ENCODE results near the gene AFAP1L2. TPM values are rescaled to one million over a fixed set of nuclear protein-coding genes. Genes with fewer than 3 reads are reported as not detected.

AFAP1L2 gene
- polyA plus RNA-seq, 1 donor from 2014 or later: 0.88 TPM

- H3K9me3 ChIP-seq (ENCODE audit: low read length): no peaks in the 10 kb centered on the region
- H3K79me2 ChIP-seq (replicated peaks; ENCODE audit: insufficient read depth, low read length): no peaks in the 10 kb centered on the region
- H3F3A ChIP-seq (ENCODE audit: insufficient read depth, low read length, poor library complexity, severe bottlenecking): no peaks in the 10 kb centered on the region
- H3K9me2 ChIP-seq (ENCODE audit: insufficient read depth, low read length): no peaks in the 10 kb centered on the region
- H3K9ac ChIP-seq (ENCODE audit: low read length): no peak overlapping the region
- no peak for TF ChIP-seq CTCF (IDR thresholded peaks at IDR 0.05; ENCODE audit: poor library complexity, severe bottlenecking)
- no peak for TF ChIP-seq EZH2 (IDR thresholded peaks at IDR 0.05; ENCODE audit: borderline replicate concordance, insufficient read depth, low read length, poor library complexity, severe bottlenecking)
- TF ChIP-seq EP300 (conservative IDR thresholded peaks at IDR 0.05; ENCODE audit: poor library complexity, severe bottlenecking): no peak
- no peak for TF ChIP-seq POLR2AphosphoS5 (IDR thresholded peaks at IDR 0.05)
- TF ChIP-seq MXI1 (conservative IDR thresholded peaks at IDR 0.05; ENCODE audit: poor library complexity, severe bottlenecking): no peak
- TF ChIP-seq SMC3 (conservative IDR thresholded peaks at IDR 0.05; ENCODE audit: poor library complexity): no peak
- no peak for TF ChIP-seq RAD21 (conservative IDR thresholded peaks at IDR 0.05)
- H3K27ac ChIP-seq (ENCODE audit: low read length): no peak overlapping the region
- H3K4me2 ChIP-seq (ENCODE audit: low read length): no peak overlapping the region
- H4K20me1 ChIP-seq (ENCODE audit: insufficient read depth): no peaks in the 10 kb centered on the region
- H3K4me3 ChIP-seq (ENCODE audit: low read length): no peak overlapping the region
- H3K27me3 ChIP-seq (ENCODE audit: insufficient read depth, low read depth, low read length): no peaks in the 10 kb centered on the region
- H2AFZ ChIP-seq (ENCODE audit: low read depth, low read length): no peak overlapping the region
- H3K36me3 ChIP-seq (ENCODE audit: insufficient read depth, low read length): no peaks in the 10 kb centered on the region
Measured at GRCh38 chr10:114448897-114449296, 44.6 kb upstream of the AFAP1L2 start.

- H3K9me3 ChIP-seq (ENCODE audit: low read length): no peaks in the 10 kb centered on the region
- no peak overlapping the region for H3K9ac ChIP-seq (ENCODE audit: low read length)
- no peak overlapping the region for H3K4me3 ChIP-seq (ENCODE audit: low read length)
- H3K79me2 ChIP-seq (replicated peaks; ENCODE audit: insufficient read depth, low read length): no peaks in the 10 kb centered on the region
- H3K36me3 ChIP-seq (ENCODE audit: insufficient read depth, low read length): no peaks in the 10 kb centered on the region
- no peaks in the 10 kb centered on the region for H3K9me2 ChIP-seq (ENCODE audit: insufficient read depth, low read length)
- TF ChIP-seq TAF1 (IDR thresholded peaks at IDR 0.05; ENCODE audit: low read depth): no peak
- TF ChIP-seq POLR2AphosphoS5 (IDR thresholded peaks at IDR 0.05): no peak
- TF ChIP-seq REST (IDR thresholded peaks at IDR 0.05; ENCODE audit: borderline replicate concordance): no peak
- TF ChIP-seq SMC3 (conservative IDR thresholded peaks at IDR 0.05; ENCODE audit: poor library complexity): no peak
- TF ChIP-seq EZH2 (IDR thresholded peaks at IDR 0.05; ENCODE audit: borderline replicate concordance, insufficient read depth, low read length, poor library complexity, severe bottlenecking): no peak
- TF ChIP-seq RAD21 (conservative IDR thresholded peaks at IDR 0.05): no peak
- TF ChIP-seq MXI1 (conservative IDR thresholded peaks at IDR 0.05; ENCODE audit: poor library complexity, severe bottlenecking): no peak
- no peak for TF ChIP-seq EP300 (conservative IDR thresholded peaks at IDR 0.05; ENCODE audit: poor library complexity, severe bottlenecking)
- TF ChIP-seq CTCF (IDR thresholded peaks at IDR 0.05; ENCODE audit: poor library complexity, severe bottlenecking): no peak
- no peaks in the 10 kb centered on the region for H4K20me1 ChIP-seq (ENCODE audit: insufficient read depth)
- no peak overlapping the region for H3K4me2 ChIP-seq (ENCODE audit: low read length)
- H2AFZ ChIP-seq (ENCODE audit: low read depth, low read length): no peak overlapping the region
- H3F3A ChIP-seq (ENCODE audit: insufficient read depth, low read length, poor library complexity, severe bottlenecking): no peaks in the 10 kb centered on the region
- no peaks in the 10 kb centered on the region for H3K27me3 ChIP-seq (ENCODE audit: insufficient read depth, low read depth, low read length)
- no peak overlapping the region for H3K27ac ChIP-seq (ENCODE audit: low read length)
Measured at GRCh38 chr10:114445332-114445731, 41.0 kb upstream of the AFAP1L2 start.

All from neural cell (in vitro differentiated cells).